ENCODE data around the gene KIF21A. TPM values are rescaled to one million over a fixed set of nuclear protein-coding genes. Genes with fewer than 3 reads are reported as not detected.
A peak's percentile ranks its signal among the peaks of the same experiment; 100 is the strongest.

KIF21A gene
- total and polyA plus RNA-seq, 3 donors from 2014 or later = 13.3 to 89.2 (median 70.2) TPM

DNA sequence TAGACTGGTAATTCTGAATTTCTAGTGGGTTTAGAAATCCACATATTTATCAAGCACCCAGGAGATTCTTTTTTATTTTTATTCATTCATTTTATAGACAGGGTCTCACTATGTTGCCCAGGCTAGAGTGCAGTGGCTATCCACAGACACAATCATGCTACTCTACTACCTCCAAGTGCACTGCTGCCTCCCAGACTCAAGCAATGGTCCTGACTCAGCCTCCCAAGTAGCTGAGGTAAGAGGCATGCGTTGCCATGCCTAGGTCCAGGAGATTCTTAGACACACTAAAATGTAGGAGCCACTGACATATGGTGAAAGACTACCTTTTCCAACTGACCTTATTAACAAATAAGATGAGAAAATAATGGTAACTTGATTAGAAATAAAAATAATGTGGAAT, 38.9 kb downstream of the KIF21A start:
- TF ChIP-seq, protein P1, sequence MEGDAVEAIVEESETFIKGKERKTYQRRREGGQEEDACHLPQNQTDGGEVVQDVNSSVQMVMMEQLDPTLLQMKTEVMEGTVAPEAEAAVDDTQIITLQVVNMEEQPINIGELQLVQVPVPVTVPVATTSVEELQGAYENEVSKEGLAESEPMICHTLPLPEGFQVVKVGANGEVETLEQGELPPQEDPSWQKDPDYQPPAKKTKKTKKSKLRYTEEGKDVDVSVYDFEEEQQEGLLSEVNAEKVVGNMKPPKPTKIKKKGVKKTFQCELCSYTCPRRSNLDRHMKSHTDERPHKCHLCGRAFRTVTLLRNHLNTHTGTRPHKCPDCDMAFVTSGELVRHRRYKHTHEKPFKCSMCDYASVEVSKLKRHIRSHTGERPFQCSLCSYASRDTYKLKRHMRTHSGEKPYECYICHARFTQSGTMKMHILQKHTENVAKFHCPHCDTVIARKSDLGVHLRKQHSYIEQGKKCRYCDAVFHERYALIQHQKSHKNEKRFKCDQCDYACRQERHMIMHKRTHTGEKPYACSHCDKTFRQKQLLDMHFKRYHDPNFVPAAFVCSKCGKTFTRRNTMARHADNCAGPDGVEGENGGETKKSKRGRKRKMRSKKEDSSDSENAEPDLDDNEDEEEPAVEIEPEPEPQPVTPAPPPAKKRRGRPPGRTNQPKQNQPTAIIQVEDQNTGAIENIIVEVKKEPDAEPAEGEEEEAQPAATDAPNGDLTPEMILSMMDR (IDR thresholded peaks at IDR 0.05) = no peak
- Histone ChIP-seq H3K9me3 (no peaks in the 10 kb centered on the region), H3K4me3 (no peak overlapping the region), H3K27ac (no peak overlapping the region), H3K27me3 (no peaks in the 10 kb centered on the region), H3K4me1 (no peaks in the 10 kb centered on the region), H3K36me3 (ENCODE audit: low read depth, missing control alignments) (no peaks in the 10 kb centered on the region)
- WGBS, 2 donors = 94 to 100% methylated on average over 1 of the region's 1 CpG
- intact Hi-C loops (cut with DNase I; ENCODE audit: low total_unique reads) = no loop called here
- DNase-seq = no peak

DNA sequence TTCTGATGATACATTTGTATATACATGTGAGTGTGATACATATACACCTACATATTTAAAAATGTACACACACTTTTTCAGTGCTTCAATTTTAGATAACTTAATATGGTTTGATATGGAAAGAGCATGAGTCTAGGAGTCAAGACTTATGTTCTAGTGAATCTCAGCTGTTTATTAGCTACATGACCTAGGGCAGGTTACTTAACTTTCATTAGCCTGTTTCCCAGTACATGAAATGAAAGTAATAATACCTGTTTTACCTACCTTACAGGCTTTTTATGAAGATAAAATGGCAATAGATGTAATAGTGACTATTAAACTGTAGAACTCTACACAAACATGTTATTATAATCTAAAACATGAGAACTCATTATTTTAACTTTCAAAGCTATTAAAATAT, 39.5 kb downstream of the KIF21A start:
- Histone ChIP-seq H3K9me3 (no peaks in the 10 kb centered on the region), H3K4me3 (no peak overlapping the region), H3K36me3 (ENCODE audit: low read depth, missing control alignments) (no peaks in the 10 kb centered on the region), H3K27me3 (no peaks in the 10 kb centered on the region), H3K27ac (no peak overlapping the region), H3K4me1 (no peaks in the 10 kb centered on the region)
- TF ChIP-seq, protein P1 (IDR thresholded peaks at IDR 0.05) = no peak
- no peak for TF ChIP-seq POLR2A (IDR thresholded peaks at IDR 0.05)
- intact Hi-C loops (cut with DNase I; ENCODE audit: low total_unique reads) = no loop called here
- no peak for DNase-seq

DNA sequence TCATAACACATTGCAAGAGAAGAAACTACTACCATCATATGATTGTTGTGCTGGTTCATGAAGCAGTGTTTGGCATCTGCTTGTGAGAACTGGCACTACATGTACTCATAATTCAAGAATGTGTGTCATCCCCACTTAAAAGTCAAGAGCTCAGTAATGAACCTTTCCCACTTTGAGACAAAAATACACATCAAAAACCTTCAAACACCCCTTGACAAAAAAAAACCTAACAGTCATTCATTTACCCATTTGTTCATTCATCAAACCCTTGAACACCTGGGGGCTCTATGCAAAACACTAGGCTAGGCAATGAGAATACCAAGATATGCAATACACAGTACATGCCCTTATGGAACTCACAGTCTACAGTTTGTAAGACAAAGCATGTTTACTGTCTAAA, 40.0 kb downstream of the KIF21A start:
- no peak for DNase-seq
- H3K27me3 ChIP-seq = no peaks in the 10 kb centered on the region
- no peak overlapping the region for H3K4me3 ChIP-seq
- H3K36me3 ChIP-seq (ENCODE audit: low read depth, missing control alignments) = no peaks in the 10 kb centered on the region
- H3K4me1 ChIP-seq = no peaks in the 10 kb centered on the region
- no peak overlapping the region for H3K27ac ChIP-seq
- no peaks in the 10 kb centered on the region for H3K9me3 ChIP-seq
- intact Hi-C loops (cut with DNase I; ENCODE audit: low total_unique reads) = no loop called here
- TF ChIP-seq, protein P1 (IDR thresholded peaks at IDR 0.05) = no peak
- no peak for TF ChIP-seq POLR2A (IDR thresholded peaks at IDR 0.05)

DNA sequence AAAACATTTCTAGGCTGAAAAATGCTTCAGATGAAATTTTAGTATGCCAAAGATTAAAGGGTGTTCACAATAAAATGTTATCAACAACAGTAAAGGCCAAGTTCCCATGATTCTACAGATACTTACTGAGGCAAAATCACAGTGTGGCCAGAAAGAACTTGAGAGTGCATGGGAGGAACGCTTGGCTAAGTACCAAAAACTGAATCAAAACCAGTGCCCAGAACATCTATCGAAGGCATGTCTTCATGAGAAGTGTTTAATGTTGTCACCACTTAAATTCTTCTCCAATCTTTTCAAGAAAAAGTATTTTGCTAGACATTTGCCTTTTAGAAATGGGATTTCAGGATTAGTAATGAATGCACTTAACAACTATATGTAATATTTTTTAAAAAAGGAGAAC, 41.5 kb downstream of the KIF21A start:
- no peaks in the 10 kb centered on the region for H3K36me3 ChIP-seq (ENCODE audit: low read depth, missing control alignments)
- intact Hi-C loops (cut with DNase I; ENCODE audit: low total_unique reads) = no loop called here
- no peaks in the 10 kb centered on the region for H3K9me3 ChIP-seq
- H3K4me1 ChIP-seq = no peaks in the 10 kb centered on the region
- TF ChIP-seq POLR2A (IDR thresholded peaks at IDR 0.05) = no peak
- TF ChIP-seq, protein P1 (IDR thresholded peaks at IDR 0.05) = no peak
- H3K27ac ChIP-seq = no peak overlapping the region
- no peak overlapping the region for H3K4me3 ChIP-seq
- DNase-seq = peak; percentile 28
- 44 to 66% methylated on average over 2 of the region's 2 CpGs for whole genome bisulfite sequencing, 2 donors
- no peaks in the 10 kb centered on the region for H3K27me3 ChIP-seq

DNA sequence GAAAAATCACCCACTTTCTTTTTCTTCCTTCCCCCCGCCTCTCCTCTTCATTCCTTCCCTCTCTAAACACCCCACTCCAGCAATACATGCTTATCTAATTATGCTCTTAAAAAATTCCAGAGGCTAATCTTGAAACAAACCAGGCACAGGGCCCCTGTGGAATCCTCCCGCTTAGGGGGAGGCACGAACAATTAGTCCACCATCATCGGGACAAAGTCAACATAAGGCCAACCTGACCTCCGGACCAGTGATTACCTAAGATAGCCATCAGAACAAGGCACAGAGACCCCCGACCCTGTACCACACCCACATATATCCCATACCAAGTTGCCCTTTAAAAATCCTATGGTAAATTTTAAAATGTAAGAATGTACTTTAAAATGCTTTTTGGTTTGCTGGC, 47.1 kb downstream of the KIF21A start:
- Histone ChIP-seq H3K36me3 (ENCODE audit: low read depth, missing control alignments) (no peaks in the 10 kb centered on the region), H3K27me3 (no peaks in the 10 kb centered on the region), H3K4me1 (no peaks in the 10 kb centered on the region), H3K4me3 (peak overlapping the region; percentile 29 to 34), H3K9me3 (no peaks in the 10 kb centered on the region), H3K27ac (no peak overlapping the region)
- no peak for DNase-seq
- intact Hi-C loops (cut with DNase I; ENCODE audit: low total_unique reads) = no loop called here
- no peak for TF ChIP-seq POLR2A (IDR thresholded peaks at IDR 0.05)
- TF ChIP-seq, protein P1 (IDR thresholded peaks at IDR 0.05) = no peak
- WGBS, 2 donors = 22 to 31% methylated on average over 6 of the region's 6 CpGs

Data from testis (tissue), 3 donors.